Glutamatergic neuron (in vitro differentiated cells): Measurements from ENCODE around the gene CERS3. TPM values are rescaled to one million over a fixed set of nuclear protein-coding genes. Genes with fewer than 3 reads are reported as not detected.

Experiments
- DNase-seq: peaks from one replicate; pipeline ENCODE4 v3.0.0; 2022
- H3K27ac Mint-ChIP-seq: one replicate; pipeline ENCODE4 v1.8.0; 2020; ENCODE audit warnings: mild to moderate bottlenecking, mixed read lengths, inconsistent platforms; ENCODE audit not compliant: unreplicated experiment
- H3K27me3 Mint-ChIP-seq: one replicate; pipeline ENCODE4 v1.8.0; 2020; ENCODE audit warnings: mild to moderate bottlenecking, moderate library complexity, mixed read lengths, inconsistent platforms; ENCODE audit not compliant: unreplicated experiment
- H3K36me3 Mint-ChIP-seq: one replicate; pipeline ENCODE4 v1.8.0; 2020; ENCODE audit warnings: mild to moderate bottlenecking, mixed read lengths, inconsistent platforms; ENCODE audit not compliant: unreplicated experiment
- H3K4me1 Mint-ChIP-seq: one replicate; pipeline ENCODE4 v1.8.0; 2020; ENCODE audit warnings: mild to moderate bottlenecking, low read depth, mixed read lengths, inconsistent platforms; ENCODE audit not compliant: unreplicated experiment
- H3K4me3 Mint-ChIP-seq: one replicate; pipeline ENCODE4 v1.8.0; 2020; ENCODE audit warnings: mild to moderate bottlenecking, mixed read lengths, inconsistent platforms; ENCODE audit not compliant: unreplicated experiment
- H3K9me3 Mint-ChIP-seq: one replicate; pipeline ENCODE4 v1.8.0; 2020; ENCODE audit warnings: mild to moderate bottlenecking, moderate library complexity, mixed read lengths, inconsistent platforms; ENCODE audit not compliant: unreplicated experiment
- total RNA-seq: library from RNA; stranded (reverse); fragmentation: NEBNext Ultra II Directional; extraction: Animal tissue kit (Norgen Biotek cat#: 25700); gene quantifications from one replicate; pipeline ENCODE4 v1.2.1, GENCODE V29; 2021; ENCODE audit not compliant: unreplicated experiment
- TF ChIP-seq, protein P1 (sequence below): fragments of 200-600 bp; sonication (generic); IDR thresholded peaks from one replicate; pipeline ENCODE4 v1.5.0; 2021; ENCODE audit not compliant: partially characterized antibody, unreplicated experiment

The CERS3 gene
- total RNA-seq, 1 donor from 2014 or later = not detected

DNA sequence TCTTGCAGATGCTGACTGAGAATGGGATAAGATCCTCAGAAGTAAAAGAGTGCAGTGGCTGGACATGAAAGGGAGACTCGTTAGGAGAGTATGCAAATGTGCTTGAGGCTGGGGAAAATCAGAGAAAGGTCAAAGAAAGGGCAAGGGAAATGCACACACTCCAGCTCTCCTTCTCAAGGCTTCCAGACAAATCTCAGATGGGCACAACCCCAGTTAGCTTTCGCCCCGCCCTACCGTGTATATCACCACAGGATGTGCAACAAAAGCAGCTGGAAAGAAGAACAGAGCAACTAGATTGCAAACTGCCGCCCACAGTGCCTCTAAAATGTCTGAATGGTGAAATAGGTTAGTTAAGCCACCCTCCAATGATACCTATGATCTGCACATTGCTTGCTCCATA lies 63.9 kb downstream of the CERS3 start:
- H3K27ac Mint-ChIP-seq = no peak overlapping the region

DNA sequence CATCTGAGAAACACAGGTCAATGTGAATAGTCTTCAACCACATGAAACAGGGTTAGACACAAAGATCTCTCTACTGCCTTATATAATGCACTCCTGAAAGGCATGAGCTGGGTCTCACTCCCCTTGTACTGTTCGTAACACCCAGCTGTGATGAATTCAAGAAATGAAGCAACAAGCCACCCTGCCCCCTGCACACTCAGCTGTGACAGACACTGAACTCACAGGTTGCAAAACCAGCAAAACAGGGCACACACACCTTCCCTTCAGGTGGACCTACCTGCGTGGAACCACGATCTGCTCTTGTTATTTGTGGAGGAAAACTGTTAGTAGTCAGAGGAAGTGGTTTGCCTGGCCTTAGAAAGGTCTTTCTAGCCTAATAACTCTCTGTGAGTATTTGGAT lies 64.5 kb downstream of the CERS3 start:
- Mint-ChIP-seq H3K36me3 (no peaks in the 10 kb centered on the region), H3K27me3 (peaks cover 4% of the 10 kb centered on the region), H3K27ac (no peak overlapping the region), H3K4me3 (no peak overlapping the region), H3K9me3 (peaks cover 3% of the 10 kb centered on the region), H3K4me1 (no peaks in the 10 kb centered on the region)
- no peak for DNase-seq
- TF ChIP-seq, protein P1, sequence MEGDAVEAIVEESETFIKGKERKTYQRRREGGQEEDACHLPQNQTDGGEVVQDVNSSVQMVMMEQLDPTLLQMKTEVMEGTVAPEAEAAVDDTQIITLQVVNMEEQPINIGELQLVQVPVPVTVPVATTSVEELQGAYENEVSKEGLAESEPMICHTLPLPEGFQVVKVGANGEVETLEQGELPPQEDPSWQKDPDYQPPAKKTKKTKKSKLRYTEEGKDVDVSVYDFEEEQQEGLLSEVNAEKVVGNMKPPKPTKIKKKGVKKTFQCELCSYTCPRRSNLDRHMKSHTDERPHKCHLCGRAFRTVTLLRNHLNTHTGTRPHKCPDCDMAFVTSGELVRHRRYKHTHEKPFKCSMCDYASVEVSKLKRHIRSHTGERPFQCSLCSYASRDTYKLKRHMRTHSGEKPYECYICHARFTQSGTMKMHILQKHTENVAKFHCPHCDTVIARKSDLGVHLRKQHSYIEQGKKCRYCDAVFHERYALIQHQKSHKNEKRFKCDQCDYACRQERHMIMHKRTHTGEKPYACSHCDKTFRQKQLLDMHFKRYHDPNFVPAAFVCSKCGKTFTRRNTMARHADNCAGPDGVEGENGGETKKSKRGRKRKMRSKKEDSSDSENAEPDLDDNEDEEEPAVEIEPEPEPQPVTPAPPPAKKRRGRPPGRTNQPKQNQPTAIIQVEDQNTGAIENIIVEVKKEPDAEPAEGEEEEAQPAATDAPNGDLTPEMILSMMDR = no peak

More for the DNA sequence above, 63.9 kb downstream of the CERS3 start:
- no peak overlapping the region for H3K4me3 Mint-ChIP-seq
- TF ChIP-seq, protein P1 = no peak
- no peaks in the 10 kb centered on the region for H3K36me3 Mint-ChIP-seq
- no peaks in the 10 kb centered on the region for H3K4me1 Mint-ChIP-seq
- H3K9me3 Mint-ChIP-seq = peaks cover 3% of the 10 kb centered on the region
- no peak for DNase-seq
- peaks cover 4% of the 10 kb centered on the region for H3K27me3 Mint-ChIP-seq

DNA sequence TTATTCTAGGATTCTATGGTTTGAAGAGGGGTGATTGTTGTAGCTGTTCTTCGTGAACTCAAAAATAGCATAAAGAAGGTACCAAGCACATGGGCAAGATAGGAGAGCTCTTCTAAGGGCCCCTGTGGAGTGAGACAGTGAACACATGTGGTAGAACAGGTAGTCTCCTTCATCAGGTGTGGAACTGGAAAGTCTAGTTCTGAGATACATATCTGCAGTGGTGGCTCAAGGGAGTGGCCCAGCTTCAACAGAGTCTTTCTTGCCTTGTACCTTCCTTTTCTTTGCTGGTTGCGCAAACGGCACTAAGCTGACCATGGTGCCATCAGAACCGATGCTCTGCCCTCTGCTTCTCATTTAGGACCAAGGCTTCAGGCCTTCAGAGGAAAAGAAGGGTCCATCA lies 65.2 kb downstream of the CERS3 start:
- no peaks in the 10 kb centered on the region for H3K36me3 Mint-ChIP-seq
- DNase-seq = no peak
- H3K9me3 Mint-ChIP-seq = peaks cover 3% of the 10 kb centered on the region
- no peaks in the 10 kb centered on the region for H3K4me1 Mint-ChIP-seq
- TF ChIP-seq, protein P1 = no peak
- H3K27ac Mint-ChIP-seq = no peak overlapping the region
- H3K4me3 Mint-ChIP-seq = no peak overlapping the region
- peaks cover 4% of the 10 kb centered on the region for H3K27me3 Mint-ChIP-seq

DNA sequence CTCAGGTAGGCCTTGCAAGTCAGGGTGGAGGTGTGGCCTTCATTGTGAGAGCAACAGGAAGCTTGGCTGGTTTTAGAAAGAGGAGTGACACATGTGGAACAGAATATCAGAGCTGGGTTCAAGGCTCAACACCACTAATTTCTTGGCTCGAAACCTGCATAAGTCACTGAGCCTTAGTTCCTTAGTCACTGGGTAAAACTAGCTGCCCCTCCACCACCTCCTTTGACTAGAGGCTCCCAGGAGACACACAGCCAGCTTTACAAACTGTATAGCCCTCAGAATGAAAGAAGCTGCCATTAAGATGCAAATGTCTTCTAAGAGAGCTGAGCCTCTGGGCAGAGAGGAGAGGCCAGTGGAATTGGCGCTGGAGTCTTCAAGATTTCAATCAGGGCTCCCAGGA lies 67.7 kb downstream of the CERS3 start:
- no peaks in the 10 kb centered on the region for H3K4me1 Mint-ChIP-seq
- peaks cover 4% of the 10 kb centered on the region for H3K27me3 Mint-ChIP-seq
- H3K4me3 Mint-ChIP-seq = no peak overlapping the region
- TF ChIP-seq, protein P1 = no peak
- DNase-seq = no peak
- H3K9me3 Mint-ChIP-seq = peaks cover 4% of the 10 kb centered on the region
- no peaks in the 10 kb centered on the region for H3K36me3 Mint-ChIP-seq
- H3K27ac Mint-ChIP-seq = no peak overlapping the region

DNA sequence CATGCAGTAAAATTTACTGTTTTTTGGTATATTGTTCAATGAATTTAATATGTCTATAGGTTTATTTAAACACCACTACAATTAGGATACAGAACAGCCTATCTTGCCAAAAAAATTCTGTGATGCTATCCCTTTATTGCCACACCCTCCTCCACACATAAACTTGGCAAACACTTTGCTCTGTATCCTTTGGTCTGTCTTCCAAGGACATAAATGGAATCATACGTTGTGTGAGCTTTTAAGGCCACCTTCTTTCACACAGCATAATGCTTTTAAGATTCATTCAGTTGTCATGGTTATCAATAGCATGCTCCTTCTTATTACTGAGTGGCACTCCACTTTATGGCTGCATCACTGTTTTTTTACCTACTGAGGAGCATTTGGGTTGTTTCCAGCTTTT lies 71.5 kb downstream of the CERS3 start:
- peaks cover 4% of the 10 kb centered on the region for H3K36me3 Mint-ChIP-seq
- no peak overlapping the region for H3K4me3 Mint-ChIP-seq
- TF ChIP-seq, protein P1 = no peak
- H3K4me1 Mint-ChIP-seq = no peaks in the 10 kb centered on the region
- H3K27me3 Mint-ChIP-seq = peaks cover 4% of the 10 kb centered on the region
- DNase-seq = no peak
- H3K9me3 Mint-ChIP-seq = peaks cover 5% of the 10 kb centered on the region
- H3K27ac Mint-ChIP-seq = no peak overlapping the region
